A673 (cell line): ENCODE data around the gene MCM3AP. TPM values are rescaled to one million over a fixed set of nuclear protein-coding genes. Genes with fewer than 3 reads are reported as not detected.

ENCODE experiments used
- BruUV-seq: library from RNA; stranded (reverse); fragments of 400-500 nt; replicated peaks from 2 replicates; lab custom pipeline; 2021; lab: Mats Ljungman, UMichigan
- CTCF ChIA-PET: fragments of 300-600 bp; sonication (Branson Sonifier 250); formaldehyde crosslinking; loops from one replicate; lab custom pipeline; 2022; ENCODE audit warnings: antibody characterized with exemption; lab: Charles Lee
- POLR2A ChIA-PET: fragments of 300-600 bp; sonication (Branson Sonifier 250); formaldehyde crosslinking; loops from one replicate; lab custom pipeline; 2022; ENCODE audit warnings: antibody characterized with exemption; ENCODE audit not compliant: low non-redundant PET; lab: Charles Lee
- DNase-seq: peaks from one replicate; pipeline ENCODE4 v3.0.0-alpha.2; 2015; ENCODE audit warnings: low spot score
- H3K27ac ChIP-seq: fragments of 200-600 bp; sonication (generic); 2 replicates; pipeline ENCODE4 v1.5.1; 2016; ENCODE audit warnings: mixed run types, low read depth, mild to moderate bottlenecking, mixed read lengths, antibody characterized with exemption, low read length; ENCODE audit not compliant: poor library complexity, severe bottlenecking
- H3K27me3 ChIP-seq: fragments of 200-600 bp; sonication (generic); replicated peaks from 2 replicates; pipeline ENCODE4 v1.6.1; 2017; ENCODE audit warnings: mixed run types, low read depth, mild to moderate bottlenecking, mixed read lengths, antibody characterized with exemption, low read length; ENCODE audit not compliant: insufficient read depth, poor library complexity
- H3K36me3 ChIP-seq: fragments of 200-600 bp; sonication (generic); 2 replicates; pipeline ENCODE4 v1.6.1; 2016; ENCODE audit warnings: mixed run types, mild to moderate bottlenecking, mixed read lengths, antibody characterized with exemption, low read length; ENCODE audit not compliant: insufficient read depth, poor library complexity, severe bottlenecking
- H3K4me1 ChIP-seq: fragments of 200-600 bp; sonication (generic); 2 replicates; pipeline ENCODE4 v1.6.1; 2017; ENCODE audit warnings: mixed run types, mild to moderate bottlenecking, mixed read lengths, antibody characterized with exemption, low read length; ENCODE audit not compliant: insufficient read depth, poor library complexity, severe bottlenecking
- H3K4me3 ChIP-seq: fragments of 200-600 bp; sonication (generic); 2 replicates; pipeline ENCODE4 v1.5.1; 2016; ENCODE audit warnings: low read depth, mixed run types, mild to moderate bottlenecking, mixed read lengths, low read length; ENCODE audit not compliant: poor library complexity, severe bottlenecking
- H3K9me3 ChIP-seq: fragments of 200-600 bp; sonication (generic); 2 replicates; pipeline ENCODE4 v1.6.1; 2016; ENCODE audit warnings: mixed run types, low read depth, mild to moderate bottlenecking, mixed read lengths, antibody characterized with exemption, low read length; ENCODE audit not compliant: poor library complexity, severe bottlenecking
- CTCF ChIP-seq: fragments of 300-800, 200-600 bp; sonication (generic); conservative IDR thresholded peaks from 2 replicates; pipeline ENCODE4 v1.5.1; 2017; ENCODE audit warnings: low read depth, mild to moderate bottlenecking, antibody characterized with exemption, low read length, moderate library complexity, mixed read lengths
- EZH2 ChIP-seq: fragments of 200-600 bp; sonication (generic); IDR thresholded peaks from 2 replicates; pipeline ENCODE4 v1.6.1; 2017; ENCODE audit warnings: borderline replicate concordance, low read depth, mild to moderate bottlenecking, mixed read lengths, antibody characterized with exemption, low read length; ENCODE audit not compliant: poor library complexity, severe bottlenecking
- intact Hi-C: fragments of 100-400 bp; cut with micrococcal nuclease; formaldehyde crosslinking; loops from one replicate; pipeline ENCODE4 v1.10.0; 2022; ENCODE audit not compliant: unreplicated experiment
- total RNA-seq: library from RNA; stranded (reverse); gene quantifications from 2 replicates; pipeline ENCODE4 v1.2.3, GENCODE V29; 2021

MCM3AP gene
- total RNA-seq, 1 experiment from 2014 or later, result 121 TPM

GRCh38 chr21:46189213-46189958 is 96.0 kb downstream of the MCM3AP start:
- intact Hi-C loops, result no loop called here
- DNase-seq, result no peak
- Histone ChIP-seq H3K4me1 (no peaks in the 10 kb centered on the region), H3K4me3 (no peak overlapping the region), H3K9me3 (no peaks in the 10 kb centered on the region), H3K27ac (no peak overlapping the region), H3K27me3 (no peaks in the 10 kb centered on the region), H3K36me3 (peaks cover 38% of the 10 kb centered on the region)
- TF ChIP-seq EZH2 (no peak), CTCF (no peak)
- CTCF ChIA-PET, result no interaction called here
- no TSS peak for BruUV-seq
- POLR2A ChIA-PET, result interaction anchor here (0.7 kb wide), 1 partner anchor 136 kb away, joined by 5 read pairs; a partner anchor contains a TSS

- intact Hi-C loops, result no loop called here
Measured at GRCh38 chr21:46188226-46189212, 96.9 kb downstream of the MCM3AP start.

More at GRCh38 chr21:46188226-46189212, 96.9 kb downstream of the MCM3AP start:
- Histone ChIP-seq H3K4me1 (no peaks in the 10 kb centered on the region), H3K27ac (no peak overlapping the region), H3K27me3 (no peaks in the 10 kb centered on the region), H3K4me3 (no peak overlapping the region), H3K9me3 (no peaks in the 10 kb centered on the region), H3K36me3 (peaks cover 29% of the 10 kb centered on the region)
- TF ChIP-seq CTCF, result no peak
- TF ChIP-seq EZH2, result no peak
- no TSS peak for BruUV-seq
- CTCF ChIA-PET, result no interaction called here
- DNase-seq, result peak; percentile 54
- POLR2A ChIA-PET, result no interaction called here
